T1000 (cell line): ENCODE data around the gene GPR32.
"Not testable (repeated sequence)": the region's sequence is repeated elsewhere in the genome, so short reads cannot be mapped to it uniquely, and the experiment has no call there.

Source experiments
- DNase-seq: peaks from one replicate; lab custom pipeline; 2025; ENCODE audit warnings: mixed read lengths; lab: John Stamatoyannopoulos, UW

GPR32 gene

DNA sequence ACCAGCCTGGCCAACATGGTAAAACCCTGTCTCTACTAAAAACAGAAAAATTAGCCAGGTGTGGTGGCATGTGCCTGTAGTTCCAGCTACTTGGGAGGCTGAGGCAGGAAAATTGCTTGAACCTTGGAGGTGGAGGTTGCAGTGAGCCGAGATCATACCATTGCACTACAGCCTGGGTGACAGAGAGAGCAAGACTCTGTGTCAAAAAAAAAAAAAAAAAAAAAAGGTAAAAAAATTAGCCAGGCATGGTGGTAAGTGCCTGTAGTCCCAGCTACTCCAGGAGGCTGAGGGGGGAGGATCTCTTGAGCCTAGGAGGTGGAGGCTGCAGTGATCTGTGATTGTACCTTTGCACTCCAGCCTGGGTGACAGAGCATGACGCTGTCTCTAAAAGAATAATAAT is at the start of gene GPR32:
Gene GPR32 (plus strand): TSS at position 301 of the 400 bp plus-strand sequence. CDS start 137 bp downstream, outside the sequence.
- DNase-seq, result not testable (repeated sequence)

DNA sequence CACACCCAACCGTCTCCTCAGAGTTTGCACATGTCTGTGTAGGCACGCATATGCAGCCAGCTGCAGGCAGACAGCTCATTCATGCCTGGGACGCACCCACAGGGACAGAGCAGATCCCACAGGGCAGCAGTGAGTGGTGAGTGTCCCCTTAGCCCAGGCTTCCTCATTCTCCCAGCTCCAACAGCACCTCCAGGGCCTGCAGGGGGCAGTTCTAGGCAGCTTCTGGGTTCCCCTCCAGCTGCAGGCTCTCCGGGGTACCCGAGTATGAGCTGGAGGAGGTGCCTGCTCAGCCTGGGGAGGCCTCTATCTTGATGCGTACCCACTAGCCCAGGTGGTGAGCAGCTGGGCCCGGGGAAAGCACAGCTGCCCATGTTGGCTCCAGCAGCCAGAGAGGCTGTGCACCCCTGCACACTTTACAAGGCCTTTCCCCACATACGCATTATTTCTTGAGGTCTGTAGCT is 49.3 kb upstream of the GPR32 start:
- no peak for DNase-seq

GRCh38 chr19:50721441-50722137 is 48.7 kb upstream of the GPR32 start:
- no peak for DNase-seq

- DNase-seq, result no peak
These were observed 47.9 kb upstream of the GPR32 start for GRCh38 chr19:50722201-50723013.

DNA sequence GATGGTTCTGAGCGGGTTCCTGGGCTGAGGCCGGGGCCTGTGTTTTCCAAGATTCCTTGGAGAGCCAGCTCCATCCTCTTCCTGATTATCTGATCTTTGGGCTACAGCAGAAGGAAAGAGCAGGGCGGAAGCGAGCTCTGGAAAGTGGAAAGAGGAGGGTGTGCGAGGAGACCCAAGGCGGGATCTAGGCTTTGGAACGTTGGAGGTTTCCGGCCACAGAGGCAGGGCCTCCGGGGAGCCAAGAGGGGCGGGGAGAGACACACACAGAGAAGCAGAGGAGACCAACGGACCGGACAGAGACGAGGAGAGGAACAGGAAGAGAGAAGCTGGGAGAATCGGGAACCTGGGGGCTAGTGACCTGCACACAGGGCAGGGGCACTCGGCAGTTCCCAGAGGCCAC is 47.2 kb upstream of the GPR32 start, which contains the start of gene CLEC11A:
Gene CLEC11A (plus strand): TSS at position 296 of the 400 bp plus-strand sequence. CDS start 162 bp downstream, outside the sequence.
- DNase-seq, result no peak

DNA sequence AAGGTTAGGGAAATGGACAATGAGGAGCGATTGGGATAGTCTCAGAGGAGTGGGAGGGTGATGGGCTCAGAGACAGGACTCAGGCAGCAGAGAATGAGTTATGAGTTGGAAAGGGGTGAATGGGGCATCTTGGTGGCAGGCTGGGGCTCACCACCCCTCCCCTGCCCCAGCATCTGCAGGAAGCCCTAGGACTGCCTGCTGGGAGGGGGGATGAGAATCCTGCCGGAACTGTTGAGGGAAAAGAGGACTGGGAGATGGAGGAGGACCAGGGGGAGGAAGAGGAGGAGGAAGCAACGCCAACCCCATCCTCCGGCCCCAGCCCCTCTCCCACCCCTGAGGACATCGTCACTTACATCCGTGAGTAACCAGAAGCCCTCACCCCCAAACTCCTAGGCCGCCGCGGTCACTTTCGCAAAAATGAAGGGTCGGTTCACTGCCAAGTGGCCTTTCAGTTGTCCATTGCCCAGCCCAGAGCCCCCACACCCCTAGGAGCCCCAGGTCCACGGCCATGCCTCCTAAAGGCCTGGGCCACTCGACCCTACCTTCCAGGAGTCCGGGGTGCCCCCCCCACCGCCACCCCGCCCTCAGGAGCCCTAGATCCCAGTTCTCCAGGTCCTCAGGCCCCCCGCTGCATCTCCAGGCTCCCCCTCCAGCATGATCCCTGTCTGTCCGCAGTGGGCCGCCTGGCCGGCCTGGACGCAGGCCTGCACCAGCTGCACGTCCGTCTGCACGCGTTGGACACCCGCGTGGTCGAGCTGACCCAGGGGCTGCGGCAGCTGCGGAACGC is 46.3 kb upstream of the GPR32 start:
- DNase-seq, result no peak

DNA sequence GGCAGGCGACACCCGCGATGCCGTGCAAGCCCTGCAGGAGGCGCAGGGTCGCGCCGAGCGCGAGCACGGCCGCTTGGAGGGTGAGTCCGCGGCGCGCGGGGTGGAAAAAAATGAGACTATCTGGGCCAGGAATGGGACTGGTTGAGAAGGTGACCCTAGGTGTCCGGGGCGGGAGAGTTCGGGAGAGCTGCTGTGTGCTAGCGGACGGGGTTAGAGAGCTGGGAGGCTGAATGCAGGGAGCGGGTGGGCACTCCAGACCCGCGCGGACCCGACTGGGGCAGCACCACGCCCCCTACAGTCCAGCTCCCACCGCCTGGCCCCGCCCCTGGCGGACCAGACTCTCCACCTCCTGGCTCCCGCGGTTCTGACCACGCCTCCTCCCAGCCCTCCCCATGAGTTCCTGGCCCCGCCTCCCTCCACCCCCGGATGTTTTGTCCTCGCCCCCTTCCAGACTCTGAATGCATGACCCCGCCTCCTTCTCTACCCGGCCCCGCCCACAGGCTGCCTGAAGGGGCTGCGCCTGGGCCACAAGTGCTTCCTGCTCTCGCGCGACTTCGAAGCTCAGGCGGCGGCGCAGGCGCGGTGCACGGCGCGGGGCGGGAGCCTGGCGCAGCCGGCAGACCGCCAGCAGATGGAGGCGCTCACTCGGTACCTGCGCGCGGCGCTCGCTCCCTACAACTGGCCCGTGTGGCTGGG is 45.6 kb upstream of the GPR32 start:
- no peak for DNase-seq

DNA sequence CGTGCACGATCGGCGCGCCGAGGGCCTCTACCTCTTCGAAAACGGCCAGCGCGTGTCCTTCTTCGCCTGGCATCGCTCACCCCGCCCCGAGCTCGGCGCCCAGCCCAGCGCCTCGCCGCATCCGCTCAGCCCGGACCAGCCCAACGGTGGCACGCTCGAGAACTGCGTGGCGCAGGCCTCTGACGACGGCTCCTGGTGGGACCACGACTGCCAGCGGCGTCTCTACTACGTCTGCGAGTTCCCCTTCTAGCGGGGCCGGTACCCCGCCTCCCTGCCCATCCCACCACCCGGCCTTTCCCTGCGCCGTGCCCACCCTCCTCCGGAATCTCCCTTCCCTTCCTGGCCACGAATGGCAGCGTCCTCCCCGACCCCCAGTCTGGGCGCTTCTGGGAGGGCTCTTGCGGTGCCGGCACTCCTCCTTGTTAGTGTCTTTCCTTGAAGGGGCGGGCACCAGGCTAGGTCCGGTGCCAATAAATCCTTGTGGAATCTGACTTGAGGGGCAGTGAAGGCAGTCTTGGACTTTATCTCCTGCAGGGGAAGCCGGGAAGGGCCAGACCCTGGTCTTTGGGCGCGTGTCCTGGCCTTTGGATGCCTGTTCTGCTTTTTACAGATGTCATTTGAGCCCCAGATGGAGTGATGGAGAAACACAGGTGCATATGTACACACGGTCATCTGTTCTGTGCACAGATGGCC is 44.9 kb upstream of the GPR32 start:
- DNase-seq, result no peak

DNA sequence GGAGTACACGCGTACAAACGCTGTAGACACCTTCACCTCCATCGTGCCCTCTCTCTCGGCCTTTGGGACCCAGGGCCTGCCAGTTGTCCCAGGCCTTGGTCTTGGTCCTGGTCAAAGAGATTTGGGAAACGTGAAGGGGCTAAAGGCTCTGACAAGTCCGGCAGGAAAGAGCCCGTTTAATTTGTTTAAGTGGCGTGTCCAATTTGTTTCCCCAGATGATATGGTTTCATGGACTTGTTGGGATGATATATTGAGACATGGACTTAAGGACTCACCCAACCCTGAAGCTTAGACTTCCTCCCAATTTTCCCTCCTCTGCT is 44.4 kb upstream of the GPR32 start:
- no peak for DNase-seq

GRCh38 chr19:50728084-50728737 is 42.1 kb upstream of the GPR32 start:
- no peak for DNase-seq

DNA sequence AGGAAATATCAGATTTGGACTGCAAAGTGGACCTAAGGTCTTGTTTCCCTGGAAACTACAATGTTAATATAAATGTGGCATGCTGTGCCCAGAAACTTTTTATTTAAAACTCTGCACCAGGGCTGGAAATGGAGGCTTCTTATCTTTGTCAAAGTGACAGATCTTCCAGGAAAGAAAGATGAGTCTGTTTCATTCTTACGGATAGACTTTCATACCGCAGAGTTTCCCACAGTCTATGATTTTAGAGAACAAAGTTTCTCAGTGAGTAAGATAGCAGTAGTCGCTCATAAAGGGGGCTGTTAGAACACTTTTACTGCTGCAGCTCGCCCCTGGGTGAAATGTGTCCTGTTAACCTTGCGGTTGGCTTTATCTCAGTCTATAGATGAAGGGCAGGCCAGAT is 40.4 kb upstream of the GPR32 start:
- no peak for DNase-seq

GRCh38 chr19:50735869-50736268 is 34.4 kb upstream of the GPR32 start:
- DNase-seq, result no peak

DNA sequence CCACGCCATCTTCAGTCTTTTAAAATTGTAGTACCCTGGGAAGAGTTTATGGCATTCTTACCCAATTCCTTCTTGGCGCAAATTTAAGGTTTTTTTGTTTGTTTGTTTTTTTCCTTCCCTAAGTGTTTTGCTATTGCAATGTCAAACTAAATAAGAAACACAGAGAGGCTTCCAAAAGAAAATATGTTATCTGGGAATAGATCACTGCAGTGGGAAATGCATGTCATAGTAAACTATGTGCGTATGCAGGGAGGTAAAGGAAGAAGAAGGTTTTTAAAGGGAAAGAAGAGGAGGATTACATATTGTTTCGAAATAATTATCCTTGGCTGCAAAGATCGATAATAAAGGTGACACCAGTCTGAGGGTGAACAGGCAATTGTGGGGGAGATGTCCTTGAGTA is 33.9 kb upstream of the GPR32 start:
- DNase-seq, result no peak

GRCh38 chr19:50739132-50739913 is 30.9 kb upstream of the GPR32 start:
- no peak for DNase-seq

- no peak for DNase-seq
These were observed 30.3 kb upstream of the GPR32 start for GRCh38 chr19:50739914-50740426.

DNA sequence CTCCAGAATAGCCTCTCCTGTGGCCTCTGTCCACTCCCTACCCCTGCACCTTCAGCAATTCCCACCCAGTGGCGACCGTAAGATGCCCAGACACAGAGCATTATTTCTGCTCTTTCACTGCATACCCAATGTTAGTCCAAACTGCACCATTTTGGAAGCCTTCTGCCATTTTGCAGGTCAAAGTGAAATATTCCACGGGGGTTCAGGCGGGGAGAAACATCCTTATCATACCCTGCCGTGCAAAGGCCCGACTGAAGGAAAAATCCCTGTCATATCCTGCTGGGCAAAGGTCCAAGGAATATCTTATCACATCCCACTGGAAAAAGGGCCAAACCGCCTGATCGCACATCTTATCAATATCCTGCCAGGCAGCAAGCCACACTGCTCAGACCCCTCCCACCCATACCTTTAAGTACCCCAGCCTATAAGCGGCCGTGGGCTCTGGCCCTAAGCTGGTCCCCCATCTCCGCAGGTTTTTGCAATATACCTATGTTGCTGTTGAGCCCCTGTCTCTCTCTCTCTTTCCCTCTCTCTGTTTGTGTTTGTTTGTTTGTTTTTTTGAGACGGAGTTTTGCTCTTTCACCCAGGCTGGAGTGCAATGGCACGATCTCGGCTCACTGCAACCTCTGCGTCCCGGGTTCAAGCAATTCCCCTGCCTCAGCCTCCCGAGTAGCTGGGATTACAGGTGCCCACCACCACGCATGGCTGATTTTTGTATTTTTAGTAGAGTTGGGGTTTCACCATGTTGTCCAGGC is 28.9 kb upstream of the GPR32 start:
- DNase-seq, result no peak

GRCh38 chr19:50743537-50743936 is 26.7 kb upstream of the GPR32 start:
- DNase-seq, result no peak

DNA sequence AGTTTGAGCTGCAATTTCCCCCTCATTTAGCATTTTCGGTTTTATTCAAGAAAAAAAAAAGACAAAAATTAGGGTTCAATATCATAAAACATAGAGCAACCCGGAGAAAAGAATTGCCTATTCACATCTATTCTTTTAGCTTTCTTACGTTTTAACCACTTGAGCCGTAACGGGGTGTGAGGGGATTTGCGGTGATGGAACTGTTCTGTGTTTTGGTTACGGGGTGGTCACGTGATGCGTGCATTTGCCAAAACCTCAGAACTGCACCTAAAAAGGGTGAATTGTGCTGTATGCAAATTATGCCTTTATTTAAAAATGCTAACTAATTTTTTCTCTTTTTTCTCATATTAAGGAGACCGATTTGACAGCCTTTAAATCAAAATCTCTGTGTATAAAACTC is 25.0 kb upstream of the GPR32 start:
- no peak for DNase-seq

- not testable (repeated sequence) for DNase-seq
These were observed 23.1 kb upstream of the GPR32 start for GRCh38 chr19:50747141-50747540.
